GM12891 (cell line): ENCODE data around the gene PDHA2.
"Not testable (repeated sequence)": the region's sequence is repeated elsewhere in the genome, so short reads cannot be mapped to it uniquely, and the experiment has no call there.

Experiments used
- PAX5 ChIP-seq: IDR thresholded peaks from 2 replicates; pipeline ENCODE4 v1.6.1; 2011; ENCODE audit warnings: low read length, moderate library complexity, mild to moderate bottlenecking; ENCODE audit not compliant: insufficient read depth, severe bottlenecking
- POLR2A ChIP-seq: IDR thresholded peaks from 2 replicates; pipeline ENCODE4 v1.6.1; 2011; ENCODE audit warnings: low read depth, low read length, control low read depth
- POLR2AphosphoS5 ChIP-seq: IDR thresholded peaks from 2 replicates; pipeline ENCODE4 v1.6.1; 2011; ENCODE audit warnings: low read depth, low read length, control low read depth
- POU2F2 ChIP-seq: IDR thresholded peaks from 2 replicates; pipeline ENCODE4 v1.6.1; 2011; ENCODE audit warnings: low read depth, mild to moderate bottlenecking, control low read depth, low read length, moderate library complexity
- SPI1 ChIP-seq: IDR thresholded peaks from 2 replicates; pipeline ENCODE4 v1.6.1; 2011; ENCODE audit warnings: low read depth, low read length, control low read depth
- TAF1 ChIP-seq: IDR thresholded peaks from 2 replicates; pipeline ENCODE4 v1.6.1; 2011; ENCODE audit warnings: low read depth, low read length, control low read depth

DNA sequence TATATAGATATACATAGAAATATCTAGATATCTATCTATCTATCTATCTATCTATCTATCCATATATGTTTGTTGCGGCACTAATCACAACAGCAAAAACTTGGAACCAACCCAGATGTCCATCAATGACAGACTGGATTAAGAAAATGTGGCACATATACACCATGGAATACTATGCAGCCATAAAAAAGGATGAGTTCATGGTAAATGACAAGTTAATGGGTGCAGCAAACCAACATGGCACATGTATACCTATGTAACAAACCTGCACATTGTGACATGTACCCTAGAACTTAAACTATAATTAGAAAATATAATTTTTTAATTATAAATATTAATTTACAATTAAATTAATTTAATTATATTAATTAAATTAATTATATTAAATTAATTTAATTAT lies 29.5 kb downstream of the PDHA2 start:
- not testable (repeated sequence) for TF ChIP-seq POLR2A, POU2F2, TAF1, POLR2AphosphoS5, PAX5, SPI1
